DOHH2 (cell line): ENCODE measurements around the gene SIVA1.

Experiments
- CTCF ChIP-seq: fragments of 200-600 bp; sonication (generic); IDR thresholded peaks from one replicate; pipeline ENCODE4 v1.5.1; 2014; ENCODE audit warnings: antibody characterized with exemption, mild to moderate bottlenecking, low read depth, low read length; ENCODE audit not compliant: poor library complexity, severe bottlenecking
- EZH2phosphoT487 ChIP-seq: fragments of 200-600 bp; sonication (generic); IDR thresholded peaks from 2 replicates; pipeline ENCODE4 v1.6.1; 2017; ENCODE audit warnings: borderline replicate concordance, mild to moderate bottlenecking, antibody characterized with exemption, low read length, moderate library complexity, mixed read lengths

DNA sequence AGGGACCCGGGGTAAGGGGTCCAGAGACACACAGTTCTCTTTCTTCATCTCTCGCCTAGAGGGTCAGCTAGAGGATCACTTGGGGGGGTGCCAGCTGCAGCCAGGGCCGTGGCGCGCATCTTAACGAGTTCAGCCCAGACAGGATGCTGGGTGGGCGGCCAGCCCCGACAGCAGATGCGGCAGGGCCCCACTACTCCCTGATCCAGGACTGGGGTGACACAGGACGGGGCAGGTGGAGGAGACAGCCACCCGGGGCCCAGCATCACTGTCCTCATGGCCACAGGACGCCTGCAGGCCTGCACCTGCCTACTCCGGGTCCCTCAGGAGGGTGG is 29.8 kb downstream of the SIVA1 start:
- TF ChIP-seq CTCF (no peak), EZH2phosphoT487 (no peak)
